T-cell (primary cell): ENCODE measurements around the gene C2orf74. TPM values are rescaled to one million over a fixed set of nuclear protein-coding genes. Genes with fewer than 3 reads are reported as not detected.
"Not testable (repeated sequence)": the region's sequence is repeated elsewhere in the genome, so short reads cannot be mapped to it uniquely, and the experiment has no call there.

Experiments
- ATAC-seq, 4 experiments: fragments of 200-7000 bp in 3 of 4; fragments of 150-1000 bp in 1 of 4; cut with Tn5 transposase; replicated peaks in 1 of 4; 1 replicate in 3 of 4; 2 replicates in 1 of 4; pipeline ENCODE4 v1.10.0; 2021; ENCODE audit warnings: moderate library complexity in 3 of 4, mild to moderate bottlenecking in 2 of 4, moderate number of reproducible peaks in 1 of 4
- CTCF ChIA-PET, 2 donors: fragments of 300-600 bp; sonication (Branson Sonifier 250); formaldehyde crosslinking; loops; one replicate each; lab custom pipeline; 2022; ENCODE audit warnings: antibody characterized with exemption in 2 of 2; lab: Charles Lee
- POLR2A ChIA-PET, 2 donors: fragments of 300-600 bp; sonication (Branson Sonifier 250); formaldehyde crosslinking; loops; one replicate each; lab custom pipeline; 2022; ENCODE audit warnings: antibody characterized with exemption in 2 of 2; lab: Charles Lee
- DNase-seq, 35 experiments: peaks; one replicate each; pipeline versions ENCODE4 v3.0.0 to v3.0.0-alpha.2; 2013 to 2023
- H3K27ac ChIP-seq: one replicate; pipeline ENCODE4 v1.5.1; 2013; ENCODE audit warnings: low read length
- H3K27me3 ChIP-seq, 2 experiments: replicated peaks in 1 of 2; 1 replicate in 1 of 2; 2 replicates in 1 of 2; pipeline versions ENCODE4 v1.6.1 to v1.7.0; 2013; ENCODE audit warnings: low read length in 1 of 2, mixed read lengths in 1 of 2; ENCODE audit not compliant: control insufficient read depth in 2 of 2, insufficient read depth in 2 of 2; ENCODE audit errors: extremely low read depth in 1 of 2
- H3K36me3 ChIP-seq, 2 donors: 1 replicate in 1 of 2; 2 replicates in 1 of 2; pipeline versions ENCODE4 v1.6.1 to v1.7.0; 2013; ENCODE audit warnings: low read length in 1 of 2; ENCODE audit not compliant: control insufficient read depth in 2 of 2, insufficient read depth in 1 of 2; ENCODE audit errors: extremely low read depth in 1 of 2
- H3K4me1 ChIP-seq, 2 experiments: 1 replicate in 1 of 2; 2 replicates in 1 of 2; pipeline versions ENCODE4 v1.6.1 to v1.7.0; 2013; ENCODE audit warnings: low read length in 2 of 2, mixed read lengths in 1 of 2; ENCODE audit not compliant: insufficient read depth in 2 of 2, control insufficient read depth in 1 of 2; ENCODE audit errors: extremely low read depth in 1 of 2
- H3K4me3 ChIP-seq, 2 donors: 1 replicate in 1 of 2; 2 replicates in 1 of 2; pipeline versions ENCODE4 v1.5.1 to v1.7.0; 2013; ENCODE audit warnings: mild to moderate bottlenecking in 2 of 2, low read length in 1 of 2, moderate library complexity in 1 of 2; ENCODE audit not compliant: control insufficient read depth in 1 of 2; ENCODE audit errors: extremely low read depth in 1 of 2
- H3K9me3 ChIP-seq: 2 replicates; pipeline ENCODE4 v1.7.0; 2013
- H3K27ac Mint-ChIP-seq, 2 donors: one replicate each; pipeline ENCODE4 v1.8.0; 2020 to 2021; ENCODE audit warnings: mild to moderate bottlenecking in 2 of 2, mixed read lengths in 2 of 2
- H3K27me3 Mint-ChIP-seq, 2 donors: one replicate each; pipeline ENCODE4 v1.8.0; 2021 to 2022; ENCODE audit warnings: mixed read lengths in 2 of 2
- H3K36me3 Mint-ChIP-seq: one replicate; pipeline ENCODE4 v1.8.0; 2021; ENCODE audit warnings: mixed read lengths
- H3K4me1 Mint-ChIP-seq, 3 donors: one replicate each; pipeline ENCODE4 v1.8.0; 2020 to 2022; ENCODE audit warnings: mixed read lengths in 3 of 3, mild to moderate bottlenecking in 1 of 3
- H3K4me3 Mint-ChIP-seq, 3 donors: one replicate each; pipeline ENCODE4 v1.8.0; 2020 to 2022; ENCODE audit warnings: mild to moderate bottlenecking in 3 of 3, mixed read lengths in 3 of 3, moderate library complexity in 3 of 3
- H3K9me3 Mint-ChIP-seq, 3 donors: one replicate each; pipeline ENCODE4 v1.8.0; 2020 to 2022; ENCODE audit warnings: mixed read lengths in 3 of 3
- WGBS: methylation state at CpG from one replicate; pipeline ENCODE4 v1.1.5; 2013; ENCODE audit warnings: missing lambda C conversion rate; ENCODE audit not compliant: insufficient coverage; 5-methylcytosine and 5-hydroxymethylcytosine counted together
- total RNA-seq, 35 experiments: library from RNA in 6 of 35; stranded (reverse) in 6 of 35; fragments of 120-200 nt in 1 of 35; gene quantifications; one replicate each; pipeline versions ENCODE4 v1.2.1 to v1.2.4 and lab custom pipeline; 2013 to 2026

C2orf74 gene
- total RNA-seq, 5 donors from 2014 or later (not counting 1 experiment from before 2014, with no cell fraction given): 5.2 to 18.8 (median 12.0) TPM

GRCh38 chr2:61185231-61185728 lies 23.3 kb downstream of the C2orf74 start:
- peaks cover 43 to 47% (median 46%) of the 10 kb centered on the region in 3 donors for H3K4me1 Mint-ChIP-seq
- no peak for ATAC-seq
- peak overlapping the region; percentile 30 to 65 for H3K27ac Mint-ChIP-seq
- POLR2A ChIA-PET: interaction anchor here (0.5 to 0.6 kb wide), 3 partner anchors 29 to 459 kb away, joined by 3 to 5 read pairs (median 3); no protein-coding TSS in a partner anchor
- no peak overlapping the region for H3K4me3 ChIP-seq
- no peak overlapping the region for H3K27ac ChIP-seq
- H3K4me3 Mint-ChIP-seq: no peak overlapping the region
- no peaks in the 10 kb centered on the region for H3K27me3 ChIP-seq
- DNase-seq: no peak
- peaks cover 73% of the 10 kb centered on the region for H3K36me3 Mint-ChIP-seq
- H3K27me3 Mint-ChIP-seq: no peaks in the 10 kb centered on the region
- H3K4me1 ChIP-seq: peaks cover 0 to 25% of the 10 kb centered on the region in 2 experiments
- CTCF ChIA-PET: no interaction called here
- no peaks in the 10 kb centered on the region for H3K9me3 ChIP-seq
- H3K9me3 Mint-ChIP-seq: no peaks in the 10 kb centered on the region
- H3K36me3 ChIP-seq: peaks cover 2 to 97% of the 10 kb centered on the region in 2 donors

GRCh38 chr2:61187085-61187484 lies 25.1 kb downstream of the C2orf74 start:
- Histone ChIP-seq H3K9me3 (no peaks in the 10 kb centered on the region), H3K27ac (no peak overlapping the region), H3K4me1 (peaks cover 0 to 7% of the 10 kb centered on the region in 2 experiments), H3K27me3 (no peaks in the 10 kb centered on the region), H3K4me3 (no peak overlapping the region), H3K36me3 (peaks cover 0 to 88% of the 10 kb centered on the region in 2 donors)
- Mint-ChIP-seq H3K36me3 (peaks cover 66% of the 10 kb centered on the region), H3K27ac (peak overlapping the region in 1 of 2 donors; percentile 1), H3K27me3 (no peaks in the 10 kb centered on the region), H3K4me1 (peaks cover 25 to 36% (median 31%) of the 10 kb centered on the region in 3 donors), H3K4me3 (no peak overlapping the region), H3K9me3 (no peaks in the 10 kb centered on the region)
- ChIA-PET POLR2A (no interaction called here), CTCF (no interaction called here)
- no peak for ATAC-seq
- WGBS: no CpG with 5 or more reads among the region's 4 CpGs
- DNase-seq: no peak

GRCh38 chr2:61193670-61194561 lies 31.9 kb downstream of the C2orf74 start:
- H3K4me3 ChIP-seq: no peak overlapping the region
- 94% methylated on average over 2 of the region's 4 CpGs for WGBS
- H3K9me3 ChIP-seq: no peaks in the 10 kb centered on the region
- ChIA-PET POLR2A (interaction anchor here (0.5 to 0.6 kb wide), 3 partner anchors 80 to 264 kb away, joined by 3 to 9 read pairs (median 6); no protein-coding TSS in a partner anchor), CTCF (interaction anchor here in 1 of 2 donors (0.6 kb wide), 1 partner anchor 1263 kb away, joined by 4 read pairs; no protein-coding TSS in a partner anchor)
- Mint-ChIP-seq H3K27me3 (no peaks in the 10 kb centered on the region), H3K36me3 (peaks cover 21% of the 10 kb centered on the region), H3K4me3 (no peak overlapping the region), H3K4me1 (peaks cover 0 to 26% (median 18%) of the 10 kb centered on the region in 3 donors), H3K9me3 (no peaks in the 10 kb centered on the region), H3K27ac (peak overlapping the region; percentile 65 to 82)
- peak; percentile 36 to 65 (median 50) for ATAC-seq
- H3K27ac ChIP-seq: peak overlapping the region; percentile 63
- H3K4me1 ChIP-seq: peaks cover 0 to 14% of the 10 kb centered on the region in 2 experiments
- H3K36me3 ChIP-seq: peaks cover 2 to 33% of the 10 kb centered on the region in 2 donors
- no peaks in the 10 kb centered on the region for H3K27me3 ChIP-seq
- DNase-seq: peak in 3 of 35 experiments; percentile 15 to 29 (median 27)

GRCh38 chr2:61194646-61195045 lies 32.7 kb downstream of the C2orf74 start:
- Mint-ChIP-seq H3K4me1 (peaks cover 0 to 26% (median 18%) of the 10 kb centered on the region in 3 donors), H3K36me3 (peaks cover 24% of the 10 kb centered on the region), H3K27ac (peak overlapping the region; percentile 56 to 65)
- POLR2A ChIA-PET: interaction anchor here in 1 of 2 donors (0.5 kb wide), 1 partner anchor 67 kb away, joined by 3 read pairs; no protein-coding TSS in a partner anchor
- peak overlapping the region; percentile 63 for H3K27ac ChIP-seq
- H3K4me3 Mint-ChIP-seq, DNase-seq, H3K9me3 ChIP-seq, H3K27me3 Mint-ChIP-seq, H3K4me3 ChIP-seq, H3K27me3 ChIP-seq, ATAC-seq, H3K9me3 Mint-ChIP-seq, CTCF ChIA-PET: not testable (repeated sequence)
- 90% methylated on average over 15 of the region's 15 CpGs for WGBS
- H3K36me3 ChIP-seq: peaks cover 2 to 26% of the 10 kb centered on the region in 2 donors
- peaks cover 0 to 14% of the 10 kb centered on the region in 2 experiments for H3K4me1 ChIP-seq

GRCh38 chr2:61196671-61197070 lies 34.7 kb downstream of the C2orf74 start:
- CTCF ChIA-PET: interaction anchor here in 1 of 2 donors (0.5 to 0.7 kb wide), 2 partner anchors 271 to 627 kb away, joined by 3 read pairs; no protein-coding TSS in a partner anchor
- peaks cover 2 to 24% of the 10 kb centered on the region in 2 donors for H3K36me3 ChIP-seq

GRCh38 chr2:61205132-61205531 lies 43.1 kb downstream of the C2orf74 start:
- H3K4me3 Mint-ChIP-seq: no peak overlapping the region
- Histone ChIP-seq H3K36me3 (peaks cover 4 to 69% of the 10 kb centered on the region in 2 donors), H3K4me3 (no peak overlapping the region), H3K9me3 (no peaks in the 10 kb centered on the region), H3K4me1 (no peaks in the 10 kb centered on the region), H3K27me3 (no peaks in the 10 kb centered on the region), H3K27ac (no peak overlapping the region)
- H3K4me1 Mint-ChIP-seq: no peaks in the 10 kb centered on the region
- ChIA-PET CTCF (no interaction called here), POLR2A (no interaction called here)
- H3K27ac Mint-ChIP-seq: no peak overlapping the region
- WGBS: no CpG with 5 or more reads among the region's 7 CpGs
- H3K27me3 Mint-ChIP-seq: no peaks in the 10 kb centered on the region
- no peaks in the 10 kb centered on the region for H3K9me3 Mint-ChIP-seq
- ATAC-seq (no peak), DNase-seq (no peak)
- H3K36me3 Mint-ChIP-seq: peaks cover 58% of the 10 kb centered on the region

More at GRCh38 chr2:61196671-61197070, 34.7 kb downstream of the C2orf74 start:
- Histone ChIP-seq H3K27ac (no peak overlapping the region), H3K9me3 (no peaks in the 10 kb centered on the region), H3K4me1 (peaks cover 0 to 14% of the 10 kb centered on the region in 2 experiments), H3K4me3 (no peak overlapping the region), H3K27me3 (no peaks in the 10 kb centered on the region)
- peak overlapping the region in 1 of 2 donors; percentile 6 for H3K27ac Mint-ChIP-seq
- DNase-seq (no peak), ATAC-seq (no peak)
- no peaks in the 10 kb centered on the region for H3K27me3 Mint-ChIP-seq
- 83% methylated on average over 1 of the region's 7 CpGs for WGBS
- H3K4me3 Mint-ChIP-seq: no peak overlapping the region
- POLR2A ChIA-PET: no interaction called here
- peaks cover 0 to 20% (median 18%) of the 10 kb centered on the region in 3 donors for H3K4me1 Mint-ChIP-seq
- H3K9me3 Mint-ChIP-seq: no peaks in the 10 kb centered on the region
- peaks cover 19% of the 10 kb centered on the region for H3K36me3 Mint-ChIP-seq
